Hepatocyte (in vitro differentiated cells): ENCODE data around the gene RASAL2.

ENCODE experiments used
- EZH2 ChIP-seq: fragments of 200-600 bp; sonication (generic); IDR thresholded peaks from 2 replicates; pipeline ENCODE4 v1.6.1; 2016; ENCODE audit warnings: antibody characterized with exemption, mild to moderate bottlenecking, borderline replicate concordance
- TF ChIP-seq, protein P1 (sequence below): fragments of 200-600 bp; sonication (generic); IDR thresholded peaks from 2 replicates; pipeline ENCODE4 v1.5.1; 2016; ENCODE audit warnings: antibody characterized with exemption, mild to moderate bottlenecking; ENCODE audit not compliant: poor library complexity

DNA sequence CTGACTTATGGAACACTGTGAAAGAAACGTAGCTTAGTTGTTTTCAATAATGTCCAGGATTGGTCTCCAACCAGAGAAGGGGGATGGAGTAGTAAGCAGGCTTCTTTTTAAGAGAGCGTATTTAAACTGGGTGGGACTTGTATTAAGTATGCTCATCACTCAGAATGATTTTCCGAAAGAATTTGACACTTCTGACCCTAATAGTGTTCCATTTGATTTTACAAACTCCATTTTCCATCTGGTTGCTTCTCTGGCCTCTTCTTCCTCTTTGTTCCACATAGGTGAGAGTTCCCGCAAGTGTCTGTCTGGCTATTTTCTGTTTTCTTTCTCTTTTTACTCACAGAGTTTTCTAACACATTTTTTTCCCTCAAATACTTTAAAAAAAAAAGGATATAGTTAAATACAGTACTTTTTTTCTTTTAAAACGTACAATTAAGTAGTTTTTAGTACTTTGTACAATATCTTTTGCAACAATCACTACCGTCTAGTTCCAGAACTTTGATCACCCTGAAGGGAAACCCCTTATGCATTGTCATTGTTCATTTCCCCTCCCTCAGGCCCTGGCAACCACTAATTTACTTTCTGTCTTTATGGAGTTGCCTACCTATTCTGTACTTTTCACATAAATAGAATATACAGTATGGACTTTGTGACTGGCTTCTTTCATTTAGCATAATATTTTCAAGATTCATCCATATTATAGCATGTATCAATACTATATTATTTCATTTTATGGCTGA lies 67.0 kb downstream of the RASAL2 start:
- TF ChIP-seq EZH2 = no peak
- TF ChIP-seq, protein P1, sequence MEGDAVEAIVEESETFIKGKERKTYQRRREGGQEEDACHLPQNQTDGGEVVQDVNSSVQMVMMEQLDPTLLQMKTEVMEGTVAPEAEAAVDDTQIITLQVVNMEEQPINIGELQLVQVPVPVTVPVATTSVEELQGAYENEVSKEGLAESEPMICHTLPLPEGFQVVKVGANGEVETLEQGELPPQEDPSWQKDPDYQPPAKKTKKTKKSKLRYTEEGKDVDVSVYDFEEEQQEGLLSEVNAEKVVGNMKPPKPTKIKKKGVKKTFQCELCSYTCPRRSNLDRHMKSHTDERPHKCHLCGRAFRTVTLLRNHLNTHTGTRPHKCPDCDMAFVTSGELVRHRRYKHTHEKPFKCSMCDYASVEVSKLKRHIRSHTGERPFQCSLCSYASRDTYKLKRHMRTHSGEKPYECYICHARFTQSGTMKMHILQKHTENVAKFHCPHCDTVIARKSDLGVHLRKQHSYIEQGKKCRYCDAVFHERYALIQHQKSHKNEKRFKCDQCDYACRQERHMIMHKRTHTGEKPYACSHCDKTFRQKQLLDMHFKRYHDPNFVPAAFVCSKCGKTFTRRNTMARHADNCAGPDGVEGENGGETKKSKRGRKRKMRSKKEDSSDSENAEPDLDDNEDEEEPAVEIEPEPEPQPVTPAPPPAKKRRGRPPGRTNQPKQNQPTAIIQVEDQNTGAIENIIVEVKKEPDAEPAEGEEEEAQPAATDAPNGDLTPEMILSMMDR = no peak
